Activated T-cell treated with anti-CD3 and anti-CD28 coated beads, Interleukin-2, amount 50 U/mL, for 4 hours (primary cell): ENCODE results near the gene ATP6V1F. TPM values are rescaled to one million over a fixed set of nuclear protein-coding genes. Genes with fewer than 3 reads are reported as not detected.

ENCODE experiments used
- ATAC-seq, 2 donors: fragments of 200-7000 bp; cut with Tn5 transposase; one replicate each; pipeline ENCODE4 v1.10.0; 2021
- DNase-seq: peaks from one replicate; pipeline ENCODE4 v3.0.0-alpha.2; 2020
- H3K27me3 Mint-ChIP-seq: one replicate; pipeline ENCODE4 v1.8.0; 2021; ENCODE audit warnings: low read depth, mixed read lengths
- H3K36me3 Mint-ChIP-seq: one replicate; pipeline ENCODE4 v1.8.0; 2022; ENCODE audit warnings: mixed read lengths; ENCODE audit not compliant: insufficient read depth
- H3K4me1 Mint-ChIP-seq: one replicate; pipeline ENCODE4 v1.8.0; 2021; ENCODE audit warnings: low read depth, mixed read lengths
- H3K4me3 Mint-ChIP-seq: one replicate; pipeline ENCODE4 v1.8.0; 2021; ENCODE audit warnings: mild to moderate bottlenecking, moderate library complexity, mixed read lengths
- H3K9me3 Mint-ChIP-seq: one replicate; pipeline ENCODE4 v1.8.0; 2021; ENCODE audit warnings: mixed read lengths
- total RNA-seq, 3 donors: library from RNA; stranded (reverse); gene quantifications; one replicate each; pipeline ENCODE4 v1.2.1, GENCODE V29; 2021

The ATP6V1F gene
- total RNA-seq, 3 donors from 2014 or later: 120 to 137 (median 127) TPM

DNA sequence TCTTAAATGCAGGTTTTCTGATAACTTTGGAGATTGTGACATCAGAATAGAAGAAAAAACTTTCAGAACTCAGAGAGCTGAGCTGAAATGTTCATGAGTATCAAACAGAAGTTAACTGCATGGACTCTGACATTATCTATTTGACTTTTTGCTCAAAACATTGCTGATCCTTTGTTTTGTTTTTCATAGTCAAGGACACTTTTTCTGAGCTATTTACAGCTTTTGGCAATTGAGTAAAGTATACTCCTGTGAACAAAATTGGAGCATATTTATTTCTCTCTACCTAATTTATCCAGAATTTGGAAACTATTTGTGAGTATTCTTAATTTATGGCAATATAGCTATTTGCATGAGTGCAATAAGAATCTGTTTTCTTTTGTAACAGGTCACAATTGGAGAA lies 36.7 kb downstream of the ATP6V1F start:
- Mint-ChIP-seq H3K4me3 (no peak overlapping the region), H3K4me1 (no peaks in the 10 kb centered on the region), H3K36me3 (no peaks in the 10 kb centered on the region), H3K9me3 (peaks cover 4% of the 10 kb centered on the region), H3K27me3 (peaks cover 11% of the 10 kb centered on the region)
- ATAC-seq (no peak), DNase-seq (no peak)

- DNase-seq (no peak), ATAC-seq (no peak)
- Mint-ChIP-seq H3K27me3 (peaks cover 15% of the 10 kb centered on the region), H3K4me3 (no peak overlapping the region), H3K4me1 (no peaks in the 10 kb centered on the region), H3K9me3 (peaks cover 4% of the 10 kb centered on the region), H3K36me3 (no peaks in the 10 kb centered on the region)
Observed at GRCh38 chr7:128900237-128900636, 37.6 kb downstream of the ATP6V1F start.

DNA sequence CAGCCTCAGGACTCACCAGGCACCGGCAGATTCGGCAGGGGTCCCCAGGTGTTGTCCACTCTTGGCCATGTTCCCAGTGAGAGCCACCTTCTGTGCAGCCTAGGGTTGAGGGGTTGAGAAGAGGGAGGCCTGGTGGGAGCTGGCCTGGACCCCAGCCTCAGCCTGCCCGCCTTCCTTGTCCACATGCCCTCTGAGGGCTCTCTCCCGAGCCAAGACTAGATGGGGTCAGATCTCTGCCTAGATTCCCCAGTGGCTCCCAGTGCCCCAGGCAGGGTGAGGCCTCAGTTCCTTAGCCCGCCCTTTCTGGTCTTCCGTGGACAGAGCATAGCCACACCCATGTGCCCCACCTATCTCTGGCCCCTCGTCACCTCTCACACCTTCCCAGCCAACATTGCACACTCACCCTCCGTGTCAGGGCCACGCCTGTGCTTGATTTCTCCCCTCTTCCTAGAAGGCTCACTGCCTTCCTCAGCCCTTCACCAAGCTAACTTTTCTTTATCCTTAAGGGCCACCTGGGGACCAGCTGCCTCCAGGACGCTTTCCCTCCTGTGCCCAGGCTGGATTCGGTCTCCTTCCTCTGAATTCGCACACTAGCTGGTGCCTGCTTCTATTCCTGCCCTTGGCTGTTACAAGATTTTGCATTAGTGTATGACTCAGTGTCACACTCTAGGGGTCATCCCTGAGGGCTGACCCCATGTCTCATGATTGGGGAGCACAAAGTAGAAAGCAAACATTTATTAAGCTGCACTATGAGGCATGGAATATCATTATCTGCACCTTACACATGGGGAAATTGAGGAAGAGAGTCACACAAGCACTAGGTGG lies 40.3 kb downstream of the ATP6V1F start:
- ATAC-seq (no peak), DNase-seq (no peak)
- peaks cover 4% of the 10 kb centered on the region for H3K9me3 Mint-ChIP-seq
- H3K36me3 Mint-ChIP-seq: no peaks in the 10 kb centered on the region
- H3K4me1 Mint-ChIP-seq: no peaks in the 10 kb centered on the region
- H3K27me3 Mint-ChIP-seq: peaks cover 30% of the 10 kb centered on the region
- no peak overlapping the region for H3K4me3 Mint-ChIP-seq

DNA sequence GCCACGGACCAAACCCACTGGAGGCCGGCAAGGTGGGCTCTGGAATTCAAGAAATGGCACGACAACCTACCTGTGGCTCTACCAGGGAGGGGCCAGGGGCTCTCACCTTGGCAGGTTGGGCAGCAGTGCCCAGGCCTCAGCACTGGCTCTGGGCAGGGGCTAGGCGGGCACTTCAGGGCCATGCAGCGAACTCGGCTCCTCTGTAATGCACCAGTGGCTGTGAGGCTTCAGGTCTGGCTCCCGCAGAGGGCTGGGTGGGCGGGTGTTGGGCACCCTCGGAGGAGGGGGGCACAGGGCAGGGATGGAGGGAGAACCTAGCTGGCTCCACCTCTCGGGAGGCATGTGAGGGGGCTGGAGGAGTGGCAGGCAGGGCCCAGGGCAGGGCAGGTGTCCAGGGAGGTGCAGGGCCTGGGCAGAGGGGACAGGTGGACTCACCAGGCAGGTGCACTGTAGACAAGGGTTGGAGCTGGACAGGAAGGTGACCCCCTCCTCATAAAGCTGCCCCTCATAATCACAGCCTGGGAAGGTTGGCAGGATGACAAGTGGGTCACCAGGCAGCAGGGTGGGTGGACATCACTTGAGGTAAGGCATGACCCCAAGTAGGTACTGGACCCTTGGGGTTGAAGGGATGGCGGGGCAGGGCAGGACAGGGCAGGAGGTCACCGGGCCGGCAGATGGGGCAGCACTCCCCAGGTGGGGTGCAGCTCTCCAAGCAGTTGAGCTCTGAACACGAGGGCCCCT lies 41.1 kb downstream of the ATP6V1F start:
- ATAC-seq: no peak
- no peak overlapping the region for H3K4me3 Mint-ChIP-seq
- no peak for DNase-seq
- H3K36me3 Mint-ChIP-seq: no peaks in the 10 kb centered on the region
- H3K9me3 Mint-ChIP-seq: no peaks in the 10 kb centered on the region
- H3K27me3 Mint-ChIP-seq: peaks cover 36% of the 10 kb centered on the region
- H3K4me1 Mint-ChIP-seq: no peaks in the 10 kb centered on the region

GRCh38 chr7:128904381-128905197 lies 41.9 kb downstream of the ATP6V1F start:
- no peaks in the 10 kb centered on the region for H3K4me1 Mint-ChIP-seq
- no peak overlapping the region for H3K4me3 Mint-ChIP-seq
- H3K9me3 Mint-ChIP-seq: no peaks in the 10 kb centered on the region
- peaks cover 43% of the 10 kb centered on the region for H3K27me3 Mint-ChIP-seq
- ATAC-seq (peak; percentile 65 to 83), DNase-seq (no peak)
- H3K36me3 Mint-ChIP-seq: no peaks in the 10 kb centered on the region

- H3K4me1 Mint-ChIP-seq: no peaks in the 10 kb centered on the region
- no peak overlapping the region for H3K4me3 Mint-ChIP-seq
- H3K36me3 Mint-ChIP-seq: no peaks in the 10 kb centered on the region
- DNase-seq: no peak
- peaks cover 54% of the 10 kb centered on the region for H3K27me3 Mint-ChIP-seq
- H3K9me3 Mint-ChIP-seq: no peaks in the 10 kb centered on the region
- ATAC-seq: no peak
Observed at GRCh38 chr7:128906001-128906765, 43.5 kb downstream of the ATP6V1F start.

DNA sequence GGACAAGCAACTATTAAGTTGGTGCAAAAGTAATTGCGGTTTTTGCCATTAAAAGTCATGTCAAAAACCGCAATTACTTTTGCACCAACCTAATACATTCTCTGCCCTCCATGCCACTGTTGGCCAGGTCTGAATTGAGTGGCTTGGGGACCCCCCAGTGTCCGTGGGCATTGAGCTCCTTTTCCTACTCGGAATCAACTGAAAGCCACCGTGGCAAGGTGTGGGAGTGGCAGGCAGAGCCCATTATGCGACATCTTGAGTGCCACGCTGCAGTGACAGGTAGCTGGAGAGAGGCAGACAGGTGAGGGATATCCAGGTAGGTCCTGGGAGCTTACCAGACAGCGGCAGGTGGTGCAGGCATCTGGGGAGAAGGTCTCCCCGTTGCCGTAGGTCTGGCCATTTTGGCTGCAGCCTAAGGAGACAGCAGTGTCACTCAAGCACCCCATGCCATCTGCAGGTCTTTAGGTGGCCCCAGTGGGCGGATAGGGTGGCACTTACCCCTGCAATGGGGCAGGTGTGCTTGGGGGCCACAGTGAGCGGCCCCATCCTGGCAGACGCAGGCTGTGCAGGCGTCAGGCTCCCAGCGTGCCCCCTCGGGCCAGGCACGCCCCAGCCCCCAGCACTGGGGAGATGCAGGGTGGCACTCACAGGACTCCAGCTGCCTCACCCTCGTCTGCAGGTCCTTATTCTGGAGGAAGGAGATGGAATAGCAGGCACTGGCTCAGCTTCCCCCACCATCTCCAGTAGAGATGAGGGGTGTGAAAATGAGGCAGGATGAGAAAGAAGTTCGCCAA lies 44.3 kb downstream of the ATP6V1F start:
- Mint-ChIP-seq H3K4me3 (no peak overlapping the region), H3K36me3 (no peaks in the 10 kb centered on the region), H3K9me3 (no peaks in the 10 kb centered on the region), H3K27me3 (peaks cover 57% of the 10 kb centered on the region), H3K4me1 (no peaks in the 10 kb centered on the region)
- DNase-seq (no peak), ATAC-seq (no peak)

GRCh38 chr7:128908750-128909624 lies 46.3 kb downstream of the ATP6V1F start:
- Mint-ChIP-seq H3K4me3 (no peak overlapping the region), H3K9me3 (no peaks in the 10 kb centered on the region), H3K27me3 (peaks cover 56% of the 10 kb centered on the region), H3K36me3 (no peaks in the 10 kb centered on the region), H3K4me1 (no peaks in the 10 kb centered on the region)
- DNase-seq (no peak), ATAC-seq (no peak)

- peaks cover 58% of the 10 kb centered on the region for H3K27me3 Mint-ChIP-seq
- H3K4me3 Mint-ChIP-seq: no peak overlapping the region
- DNase-seq: no peak
- peaks cover 5% of the 10 kb centered on the region for H3K4me1 Mint-ChIP-seq
- H3K9me3 Mint-ChIP-seq: no peaks in the 10 kb centered on the region
- no peak for ATAC-seq
- no peaks in the 10 kb centered on the region for H3K36me3 Mint-ChIP-seq
Observed at GRCh38 chr7:128909625-128910568, 47.2 kb downstream of the ATP6V1F start.

GRCh38 chr7:128910569-128910945 lies 47.9 kb downstream of the ATP6V1F start, which contains the start of gene KCP:
Gene KCP (minus strand): TSS chr7:128910709. CDS start chr7:128910676, 33 bp downstream.
- Mint-ChIP-seq H3K4me1 (peaks cover 8% of the 10 kb centered on the region), H3K27me3 (peaks cover 59% of the 10 kb centered on the region), H3K36me3 (no peaks in the 10 kb centered on the region), H3K9me3 (no peaks in the 10 kb centered on the region), H3K4me3 (no peak within 1 kb of the TSS)
- DNase-seq (no peak), ATAC-seq (no peak)

DNA sequence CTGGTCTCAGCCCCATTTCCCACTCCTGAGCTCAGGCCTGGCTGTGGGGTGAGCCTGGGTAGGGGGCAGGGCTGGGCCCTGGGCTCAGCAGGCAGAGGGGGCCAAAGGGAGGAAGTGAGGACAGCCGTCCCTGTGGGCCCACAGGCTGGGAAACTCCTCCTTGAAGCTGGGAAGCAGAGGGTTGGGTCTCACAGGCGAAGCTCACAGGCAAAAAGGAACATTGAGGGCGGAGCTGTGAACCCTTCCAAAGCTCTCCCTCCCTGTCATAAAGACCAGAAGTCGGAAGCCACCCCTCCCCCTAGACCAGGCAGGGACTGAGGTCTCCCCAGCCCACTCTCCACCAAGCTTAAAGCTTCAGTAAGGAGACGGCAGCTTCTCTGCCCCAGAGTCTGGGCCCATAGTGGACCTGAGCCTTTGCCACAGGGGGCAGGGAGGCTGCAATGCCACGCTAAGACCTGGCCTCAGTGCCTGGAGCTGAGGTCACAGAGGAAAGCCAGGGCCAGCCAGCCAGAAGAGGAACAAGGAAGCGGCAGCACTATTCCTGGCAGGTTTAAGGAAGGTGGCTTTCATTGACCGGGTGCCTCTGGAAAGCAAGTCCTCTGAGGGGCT lies 48.9 kb downstream of the ATP6V1F start:
- peaks cover 9% of the 10 kb centered on the region for H3K4me1 Mint-ChIP-seq
- no peaks in the 10 kb centered on the region for H3K9me3 Mint-ChIP-seq
- peaks cover 57% of the 10 kb centered on the region for H3K27me3 Mint-ChIP-seq
- ATAC-seq (no peak), DNase-seq (no peak)
- H3K4me3 Mint-ChIP-seq: no peak overlapping the region
- H3K36me3 Mint-ChIP-seq: no peaks in the 10 kb centered on the region
